ENCODE data around the gene DNAH11. TPM values are rescaled to one million over a fixed set of nuclear protein-coding genes. Genes with fewer than 3 reads are reported as not detected.

The DNAH11 gene
- total RNA-seq, 1 experiment from 2014 or later: 0.54 TPM

GRCh38 chr7:21544715-21545114 is 1.9 kb downstream of the DNAH11 start:
- H3K27me3 ChIP-seq (replicated peaks; ENCODE audit: insufficient read depth, low read depth, low read length, poor library complexity): peaks cover 89% of the 10 kb centered on the region
- no peak overlapping the region for H3K4me3 ChIP-seq (ENCODE audit: low read depth, low read length, poor library complexity, severe bottlenecking)
- no TSS peak for BruUV-seq (replicated peaks)
- ChIA-PET CTCF (no interaction called here), POLR2A (ENCODE audit: low non-redundant PET) (no interaction called here)
- no peaks in the 10 kb centered on the region for H3K36me3 ChIP-seq (ENCODE audit: insufficient read depth, low read length, poor library complexity, severe bottlenecking)
- TF ChIP-seq EZH2 (IDR thresholded peaks at IDR 0.05; ENCODE audit: borderline replicate concordance, low read depth, low read length, poor library complexity, severe bottlenecking) (no peak), CTCF (conservative IDR thresholded peaks at IDR 0.05; ENCODE audit: low read depth, low read length) (no peak)
- H3K27ac ChIP-seq (ENCODE audit: low read depth, low read length, poor library complexity, severe bottlenecking): no peak overlapping the region
- H3K4me1 ChIP-seq (ENCODE audit: insufficient read depth, low read length, poor library complexity, severe bottlenecking): no peaks in the 10 kb centered on the region
- intact Hi-C loops (cut with micrococcal nuclease; ENCODE audit: unreplicated experiment): loop anchor here (10.0 kb wide), 1 partner anchor 540 kb away; no protein-coding TSS in a partner anchor
- no peak for DNase-seq (ENCODE audit: low spot score)
- H3K9me3 ChIP-seq (ENCODE audit: low read depth, low read length, poor library complexity, severe bottlenecking): no peaks in the 10 kb centered on the region

GRCh38 chr7:21547501-21547900 is 4.7 kb downstream of the DNAH11 start:
- Histone ChIP-seq H3K36me3 (ENCODE audit: insufficient read depth, low read length, poor library complexity, severe bottlenecking) (no peaks in the 10 kb centered on the region), H3K27ac (ENCODE audit: low read depth, low read length, poor library complexity, severe bottlenecking) (no peak overlapping the region), H3K9me3 (ENCODE audit: low read depth, low read length, poor library complexity, severe bottlenecking) (no peaks in the 10 kb centered on the region), H3K4me1 (ENCODE audit: insufficient read depth, low read length, poor library complexity, severe bottlenecking) (no peaks in the 10 kb centered on the region), H3K4me3 (ENCODE audit: low read depth, low read length, poor library complexity, severe bottlenecking) (no peak overlapping the region), H3K27me3 (replicated peaks; ENCODE audit: insufficient read depth, low read depth, low read length, poor library complexity) (peaks cover 69% of the 10 kb centered on the region)
- intact Hi-C loops (cut with micrococcal nuclease; ENCODE audit: unreplicated experiment): loop anchor here (10.0 kb wide), 1 partner anchor 537 kb away; no protein-coding TSS in a partner anchor
- TF ChIP-seq CTCF (conservative IDR thresholded peaks at IDR 0.05; ENCODE audit: low read depth, low read length) (no peak), EZH2 (IDR thresholded peaks at IDR 0.05; ENCODE audit: borderline replicate concordance, low read depth, low read length, poor library complexity, severe bottlenecking) (no peak)
- POLR2A ChIA-PET (ENCODE audit: low non-redundant PET): no interaction called here
- CTCF ChIA-PET: no interaction called here
- no TSS peak for BruUV-seq (replicated peaks)
- no peak for DNase-seq (ENCODE audit: low spot score)

GRCh38 chr7:21548491-21548890 is 5.7 kb downstream of the DNAH11 start:
- ChIA-PET CTCF (no interaction called here), POLR2A (ENCODE audit: low non-redundant PET) (no interaction called here)
- intact Hi-C loops (cut with micrococcal nuclease; ENCODE audit: unreplicated experiment): loop anchor here (10.0 kb wide), 1 partner anchor 536 kb away; no protein-coding TSS in a partner anchor
- Histone ChIP-seq H3K4me3 (ENCODE audit: low read depth, low read length, poor library complexity, severe bottlenecking) (no peak overlapping the region), H3K4me1 (ENCODE audit: insufficient read depth, low read length, poor library complexity, severe bottlenecking) (no peaks in the 10 kb centered on the region), H3K9me3 (ENCODE audit: low read depth, low read length, poor library complexity, severe bottlenecking) (no peaks in the 10 kb centered on the region), H3K27me3 (replicated peaks; ENCODE audit: insufficient read depth, low read depth, low read length, poor library complexity) (peaks cover 67% of the 10 kb centered on the region), H3K36me3 (ENCODE audit: insufficient read depth, low read length, poor library complexity, severe bottlenecking) (no peaks in the 10 kb centered on the region), H3K27ac (ENCODE audit: low read depth, low read length, poor library complexity, severe bottlenecking) (no peak overlapping the region)
- DNase-seq (ENCODE audit: low spot score): no peak
- no TSS peak for BruUV-seq (replicated peaks)
- TF ChIP-seq CTCF (conservative IDR thresholded peaks at IDR 0.05; ENCODE audit: low read depth, low read length) (no peak), EZH2 (IDR thresholded peaks at IDR 0.05; ENCODE audit: borderline replicate concordance, low read depth, low read length, poor library complexity, severe bottlenecking) (no peak)
